ENCODE data around the gene MARCHF3. TPM values are rescaled to one million over a fixed set of nuclear protein-coding genes. Genes with fewer than 3 reads are reported as not detected.
A peak's percentile ranks its signal among the peaks of the same experiment; 100 is the strongest.

Gene MARCHF3
- total and polyA plus RNA-seq, 10 of the 15 experiments (the other 5 are each of a cell fraction or from before 2014, with no cell fraction given), result 3.6 to 24.1 (median 11.3) TPM

GRCh38 chr5:127046343-127047072 is 16.1 kb upstream of the MARCHF3 start:
- H3K36me3 ChIP-seq (ENCODE audit: control insufficient read depth in 2 of 2, insufficient read depth in 2 of 2, low read length in 1 of 2), result no peaks in the 10 kb centered on the region; a peak in 2 of 4 replicates
- RAD21 ChIA-PET (ENCODE audit: unreplicated experiment), result no interaction called here
- ATAC-seq (no peak), DNase-seq (ENCODE audit: low read depth, low spot score) (no peak), FAIRE-seq (no peak)
- 70% methylated on average over 4 of the region's 4 CpGs for WGBS (ENCODE audit: insufficient coverage, insufficient replicate concordance, low lambda C conversion rate, missing lambda C conversion rate)
- CTCF ChIA-PET, result interaction anchor here (1.2 to 1.4 kb wide), 3 partner anchors 15 to 209 kb away, joined by 3 to 6 read pairs (median 4); no protein-coding TSS in a partner anchor
- no peak for TF ChIP-seq SIX5 (IDR thresholded peaks at IDR 0.05; ENCODE audit: low read depth, low read length, severe bottlenecking)
- no TSS peak for BruUV-seq (replicated peaks)
- in situ Hi-C loops (cut with MboI) (no loop called here), intact Hi-C loops (cut with micrococcal nuclease; ENCODE audit: unreplicated experiment) (loop anchor here (10.0 kb wide), 1 partner anchor 392 kb away; no protein-coding TSS in a partner anchor)
- no peak overlapping the region for H3K27ac ChIP-seq (ENCODE audit: control insufficient read depth, insufficient read depth)
- H3K4me1 ChIP-seq (ENCODE audit: control insufficient read depth, insufficient read depth, low read length), result no peaks in the 10 kb centered on the region
- H2AFZ ChIP-seq (ENCODE audit: control insufficient read depth, low read depth, low read length), result no peak overlapping the region
- no peak overlapping the region for H3K4me3 ChIP-seq
- H3K79me2 ChIP-seq (ENCODE audit: control insufficient read depth, insufficient read depth, low read length), result no peaks in the 10 kb centered on the region
- no peak overlapping the region for H3K9ac ChIP-seq (ENCODE audit: control insufficient read depth, insufficient read depth, low read length)
- H3K4me2 ChIP-seq (ENCODE audit: control insufficient read depth, insufficient read depth), result no peak overlapping the region
- H3K27me3 ChIP-seq (replicated peaks in 1 of 2; ENCODE audit: control insufficient read depth in 2 of 2, insufficient read depth in 2 of 2, low read length in 1 of 2), result no peaks in the 10 kb centered on the region
- SMC1A ChIA-PET (ENCODE audit: uncharacterized antibody, unreplicated experiment), result interaction anchor here (0.6 to 2.0 kb wide), 11 partner anchors 9 to 259 kb away, joined by 3 to 9 read pairs (median 3); partner anchors contain the start of genes C5orf63 and MARCHF3
- no peaks in the 10 kb centered on the region for H4K20me1 ChIP-seq (ENCODE audit: control insufficient read depth, insufficient read depth)
- POLR2A ChIA-PET, result interaction anchor here (0.8 kb wide), 1 partner anchor 16 kb away, joined by 3 read pairs; the partner anchor contains the start of gene MARCHF3
- H3K9me3 ChIP-seq (replicated peaks; ENCODE audit: control insufficient read depth, insufficient read depth, low read length), result no peaks in the 10 kb centered on the region

GRCh38 chr5:127042593-127042992 is 12.2 kb upstream of the MARCHF3 start:
- no peak for ATAC-seq
- H3K36me3 ChIP-seq (ENCODE audit: control insufficient read depth in 2 of 2, insufficient read depth in 2 of 2, low read length in 1 of 2), result no peaks in the 10 kb centered on the region; a peak in 2 of 4 replicates
- no peak overlapping the region for H3K4me2 ChIP-seq (ENCODE audit: control insufficient read depth, insufficient read depth)
- BruUV-seq (replicated peaks), result no TSS peak
- no peak overlapping the region for H3K4me3 ChIP-seq
- no peaks in the 10 kb centered on the region for H3K79me2 ChIP-seq (ENCODE audit: control insufficient read depth, insufficient read depth, low read length)
- no peak for TF ChIP-seq LARP7 (IDR thresholded peaks at IDR 0.05)
- TF ChIP-seq SMC3 (IDR thresholded peaks at IDR 0.05; ENCODE audit: borderline replicate concordance, low read length), result peak; percentile 23; the same call in 1 of the 2 replicates
- no peak for TF ChIP-seq YBX1 (IDR thresholded peaks at IDR 0.05)
- TF ChIP-seq RAD21 (IDR thresholded peaks at IDR 0.05; ENCODE audit: insufficient read depth, low read depth, low read length), result peak; percentile 29
- TF ChIP-seq, protein P1, sequence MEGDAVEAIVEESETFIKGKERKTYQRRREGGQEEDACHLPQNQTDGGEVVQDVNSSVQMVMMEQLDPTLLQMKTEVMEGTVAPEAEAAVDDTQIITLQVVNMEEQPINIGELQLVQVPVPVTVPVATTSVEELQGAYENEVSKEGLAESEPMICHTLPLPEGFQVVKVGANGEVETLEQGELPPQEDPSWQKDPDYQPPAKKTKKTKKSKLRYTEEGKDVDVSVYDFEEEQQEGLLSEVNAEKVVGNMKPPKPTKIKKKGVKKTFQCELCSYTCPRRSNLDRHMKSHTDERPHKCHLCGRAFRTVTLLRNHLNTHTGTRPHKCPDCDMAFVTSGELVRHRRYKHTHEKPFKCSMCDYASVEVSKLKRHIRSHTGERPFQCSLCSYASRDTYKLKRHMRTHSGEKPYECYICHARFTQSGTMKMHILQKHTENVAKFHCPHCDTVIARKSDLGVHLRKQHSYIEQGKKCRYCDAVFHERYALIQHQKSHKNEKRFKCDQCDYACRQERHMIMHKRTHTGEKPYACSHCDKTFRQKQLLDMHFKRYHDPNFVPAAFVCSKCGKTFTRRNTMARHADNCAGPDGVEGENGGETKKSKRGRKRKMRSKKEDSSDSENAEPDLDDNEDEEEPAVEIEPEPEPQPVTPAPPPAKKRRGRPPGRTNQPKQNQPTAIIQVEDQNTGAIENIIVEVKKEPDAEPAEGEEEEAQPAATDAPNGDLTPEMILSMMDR (IDR thresholded peaks at IDR 0.05 in 2 of 3, conservative IDR thresholded peaks at IDR 0.05 in 1 of 3; ENCODE audit: control insufficient read depth in 2 of 3, extremely low read depth in 1 of 3, insufficient read depth in 1 of 3, low read depth in 3 of 3, low read length in 3 of 3), result peak; percentile 4 to 34 (median 9); a peak in 2 of 6 replicates
- CTCF ChIA-PET, result no interaction called here
- in situ Hi-C loops (cut with MboI) (no loop called here), intact Hi-C loops (cut with micrococcal nuclease; ENCODE audit: unreplicated experiment) (loop anchor here (10.0 kb wide), 1 partner anchor 388 kb away; no protein-coding TSS in a partner anchor)
- no peak overlapping the region for H3K27ac ChIP-seq (ENCODE audit: control insufficient read depth, insufficient read depth)
- SMC1A ChIA-PET (ENCODE audit: uncharacterized antibody, unreplicated experiment), result no interaction called here
- H3K9me3 ChIP-seq (replicated peaks; ENCODE audit: control insufficient read depth, insufficient read depth, low read length), result no peaks in the 10 kb centered on the region
- H3K4me1 ChIP-seq (ENCODE audit: control insufficient read depth, insufficient read depth, low read length), result no peaks in the 10 kb centered on the region
- no peak for DNase-seq (ENCODE audit: low read depth, low spot score)
- no peaks in the 10 kb centered on the region for H4K20me1 ChIP-seq (ENCODE audit: control insufficient read depth, insufficient read depth)
- H2AFZ ChIP-seq (ENCODE audit: control insufficient read depth, low read depth, low read length), result no peak overlapping the region
- no peak for FAIRE-seq
- POLR2A ChIA-PET, result no interaction called here
- 86% methylated on average over 2 of the region's 2 CpGs for WGBS (ENCODE audit: insufficient coverage, insufficient replicate concordance, low lambda C conversion rate, missing lambda C conversion rate)
- RAD21 ChIA-PET (ENCODE audit: unreplicated experiment), result no interaction called here
- no peak overlapping the region for H3K9ac ChIP-seq (ENCODE audit: control insufficient read depth, insufficient read depth, low read length)
- no peaks in the 10 kb centered on the region for H3K27me3 ChIP-seq (replicated peaks in 1 of 2; ENCODE audit: control insufficient read depth in 2 of 2, insufficient read depth in 2 of 2, low read length in 1 of 2)

All from GM12878 (cell line).